ENCODE data around the gene DCUN1D2.

DNA sequence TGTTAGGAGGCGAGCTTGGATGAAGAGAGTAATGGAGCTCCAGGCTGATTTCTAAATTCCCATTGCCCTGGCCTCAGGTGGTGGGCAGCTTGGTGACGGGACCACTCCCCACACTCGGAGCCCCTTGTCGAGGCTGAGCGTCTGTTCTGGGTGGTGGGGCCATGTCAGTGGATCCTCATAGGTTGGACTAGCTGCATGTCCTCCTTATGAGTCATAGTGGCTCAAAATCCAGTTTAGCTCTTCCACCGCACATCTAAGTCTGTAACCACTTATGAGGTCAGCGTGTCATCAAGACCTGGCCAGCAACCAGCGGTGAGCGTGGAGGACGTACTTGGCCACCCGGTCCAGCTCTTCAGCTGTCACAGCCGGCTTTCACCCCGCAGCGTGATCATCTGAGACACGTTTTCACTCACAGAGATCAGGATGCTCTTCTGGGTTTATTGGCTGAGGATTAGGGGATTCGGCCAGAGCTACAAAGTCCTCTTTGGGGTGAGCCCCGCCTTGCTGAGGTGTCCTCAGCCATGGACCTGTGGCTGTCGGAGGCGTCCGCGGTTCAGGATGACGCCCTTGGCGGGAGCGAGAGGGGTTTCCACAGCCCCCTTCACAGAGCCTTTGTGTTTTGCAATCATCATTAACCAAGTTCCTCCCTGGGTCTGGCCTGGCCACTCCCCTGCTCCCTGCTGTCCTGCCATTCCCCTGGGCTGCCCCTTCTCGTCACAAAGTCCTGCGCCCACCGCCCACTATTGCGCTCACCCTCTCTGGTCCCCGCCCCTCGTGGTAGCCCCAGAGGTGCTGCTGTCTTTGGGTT is 79.1 kb downstream of the DCUN1D2 start:
- TF ChIP-seq, protein P1, sequence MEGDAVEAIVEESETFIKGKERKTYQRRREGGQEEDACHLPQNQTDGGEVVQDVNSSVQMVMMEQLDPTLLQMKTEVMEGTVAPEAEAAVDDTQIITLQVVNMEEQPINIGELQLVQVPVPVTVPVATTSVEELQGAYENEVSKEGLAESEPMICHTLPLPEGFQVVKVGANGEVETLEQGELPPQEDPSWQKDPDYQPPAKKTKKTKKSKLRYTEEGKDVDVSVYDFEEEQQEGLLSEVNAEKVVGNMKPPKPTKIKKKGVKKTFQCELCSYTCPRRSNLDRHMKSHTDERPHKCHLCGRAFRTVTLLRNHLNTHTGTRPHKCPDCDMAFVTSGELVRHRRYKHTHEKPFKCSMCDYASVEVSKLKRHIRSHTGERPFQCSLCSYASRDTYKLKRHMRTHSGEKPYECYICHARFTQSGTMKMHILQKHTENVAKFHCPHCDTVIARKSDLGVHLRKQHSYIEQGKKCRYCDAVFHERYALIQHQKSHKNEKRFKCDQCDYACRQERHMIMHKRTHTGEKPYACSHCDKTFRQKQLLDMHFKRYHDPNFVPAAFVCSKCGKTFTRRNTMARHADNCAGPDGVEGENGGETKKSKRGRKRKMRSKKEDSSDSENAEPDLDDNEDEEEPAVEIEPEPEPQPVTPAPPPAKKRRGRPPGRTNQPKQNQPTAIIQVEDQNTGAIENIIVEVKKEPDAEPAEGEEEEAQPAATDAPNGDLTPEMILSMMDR (IDR thresholded peaks at IDR 0.05): no peak
- no peak for TF ChIP-seq POLR2A (IDR thresholded peaks at IDR 0.05)

Measured in testis (tissue), 2 donors.